ENCODE results near the gene IL11RA.
"Not testable (repeated sequence)": the region's sequence is repeated elsewhere in the genome, so short reads cannot be mapped to it uniquely, and the experiment has no call there.

IL11RA gene

DNA sequence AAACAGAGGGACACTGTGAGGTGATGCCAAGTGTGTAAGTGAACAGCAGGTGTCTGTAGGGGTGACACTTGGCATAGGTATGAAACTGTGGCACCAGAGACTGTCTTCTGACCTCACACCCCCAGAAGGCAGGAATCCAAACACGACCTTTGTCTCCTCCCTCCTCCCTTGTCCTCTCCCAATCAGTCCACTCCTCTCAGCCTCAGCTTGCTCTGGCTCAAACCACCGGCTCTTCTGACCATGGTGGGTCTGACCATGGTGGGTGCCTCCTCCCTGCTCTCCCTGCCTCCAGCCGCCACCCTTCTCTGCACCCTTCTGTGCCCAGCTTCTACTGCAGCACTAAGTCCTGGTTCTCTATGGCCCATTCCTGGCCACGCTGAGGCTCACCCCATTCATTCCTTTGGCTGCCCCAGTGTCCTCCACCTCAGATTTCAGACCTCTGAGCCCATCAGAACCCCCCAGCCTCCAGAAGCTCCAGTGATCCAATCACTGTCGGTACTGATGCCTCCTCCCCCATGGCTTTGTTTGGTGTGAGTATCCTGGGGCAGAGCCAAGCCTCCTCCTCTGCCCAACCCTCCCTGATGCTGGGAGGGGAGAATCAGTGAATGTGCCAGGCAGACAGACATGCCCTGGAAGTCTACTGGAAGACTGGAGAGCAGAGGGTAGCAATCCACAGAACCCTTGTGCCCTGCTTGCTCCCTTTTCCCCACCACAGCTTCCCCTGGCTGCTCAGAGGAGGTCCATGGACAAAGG lies 21.4 kb upstream of the IL11RA start:
- DNase-seq = no peak

DNA sequence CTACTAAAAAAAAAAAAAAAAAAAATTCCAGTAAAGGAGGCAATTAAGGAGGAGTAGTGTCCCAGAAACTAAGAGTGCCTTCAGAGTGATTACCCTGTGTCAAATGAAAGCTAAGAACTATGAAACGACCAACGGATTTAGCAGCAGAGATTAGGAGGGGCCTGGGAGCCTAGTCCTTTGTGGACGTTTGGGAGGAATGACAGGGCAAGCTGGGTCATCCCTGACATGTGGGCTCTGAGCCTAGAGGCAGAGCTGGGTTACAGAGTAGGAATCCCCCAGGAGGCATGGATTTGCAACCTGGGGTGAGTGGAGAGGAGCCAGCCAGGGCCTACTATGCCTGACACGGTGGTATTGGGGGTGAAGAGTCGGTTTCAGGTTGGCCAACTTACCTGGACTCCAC lies 18.8 kb upstream of the IL11RA start:
- no peak for DNase-seq

DNA sequence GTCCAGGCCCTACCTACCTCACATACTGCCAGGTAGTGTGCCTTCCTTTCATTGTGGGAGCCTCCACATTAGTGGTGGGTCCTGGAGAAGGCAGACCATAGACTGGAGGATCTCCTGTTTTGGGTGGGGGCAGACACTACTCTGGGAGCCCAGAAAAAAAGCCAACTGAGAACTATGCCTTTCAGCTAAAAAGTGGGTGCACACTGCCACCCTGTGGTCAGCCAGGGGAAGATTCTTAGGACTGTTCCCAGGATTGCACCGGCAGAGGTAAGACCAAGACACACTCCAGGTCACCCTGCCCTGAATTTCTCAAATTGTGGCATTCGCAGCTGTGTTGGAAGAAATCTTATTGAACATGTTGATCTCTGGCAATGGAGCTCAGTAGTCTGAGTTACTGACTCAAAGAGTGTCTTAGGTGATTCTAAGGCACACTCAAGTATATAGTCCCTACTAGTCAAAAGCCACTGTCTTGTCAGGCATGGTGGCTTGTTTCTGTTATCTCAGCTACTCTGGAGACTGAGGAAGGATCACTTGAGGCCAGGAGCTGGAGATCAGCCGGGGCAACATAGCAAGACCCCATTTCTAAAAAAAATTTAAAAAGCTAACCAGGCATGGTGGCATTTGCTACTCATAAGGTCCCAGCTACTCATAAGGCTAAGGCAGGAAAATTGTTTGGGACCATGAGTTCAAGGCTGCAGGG lies 18.0 kb upstream of the IL11RA start:
- DNase-seq = no peak

DNA sequence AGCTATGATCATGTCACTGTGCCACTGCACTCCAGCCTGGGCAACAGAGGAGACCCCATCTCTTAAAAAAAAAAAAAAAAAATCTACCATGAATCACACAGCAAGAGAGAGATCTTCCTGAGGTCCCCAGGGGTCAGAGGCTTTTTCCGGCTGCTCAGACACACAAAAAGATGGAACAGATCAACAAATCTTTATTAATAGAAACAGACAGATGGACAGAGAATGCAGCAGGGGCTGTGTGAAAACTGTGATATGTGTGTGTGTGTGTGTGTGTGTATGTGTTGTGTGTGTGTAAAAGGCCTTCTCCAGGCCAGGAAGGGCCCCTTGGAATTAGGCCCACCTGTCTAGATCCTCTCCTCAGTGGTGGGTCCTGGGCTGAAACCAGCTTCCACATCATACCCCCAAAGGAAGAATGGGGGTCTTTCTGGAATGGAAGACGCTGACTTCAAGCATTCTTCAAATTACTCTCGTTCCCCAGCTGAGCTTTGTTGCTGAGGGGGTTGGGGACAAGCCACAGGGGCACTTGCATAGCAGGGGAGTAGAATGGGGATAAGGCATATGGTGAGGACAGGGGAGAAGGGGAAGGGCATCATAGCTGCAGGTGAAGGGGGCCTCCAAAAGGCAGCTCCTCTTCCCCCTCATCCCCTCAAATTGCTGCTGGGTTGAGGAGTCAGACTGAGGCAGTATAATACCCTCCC lies 17.3 kb upstream of the IL11RA start:
- no peak for DNase-seq

DNA sequence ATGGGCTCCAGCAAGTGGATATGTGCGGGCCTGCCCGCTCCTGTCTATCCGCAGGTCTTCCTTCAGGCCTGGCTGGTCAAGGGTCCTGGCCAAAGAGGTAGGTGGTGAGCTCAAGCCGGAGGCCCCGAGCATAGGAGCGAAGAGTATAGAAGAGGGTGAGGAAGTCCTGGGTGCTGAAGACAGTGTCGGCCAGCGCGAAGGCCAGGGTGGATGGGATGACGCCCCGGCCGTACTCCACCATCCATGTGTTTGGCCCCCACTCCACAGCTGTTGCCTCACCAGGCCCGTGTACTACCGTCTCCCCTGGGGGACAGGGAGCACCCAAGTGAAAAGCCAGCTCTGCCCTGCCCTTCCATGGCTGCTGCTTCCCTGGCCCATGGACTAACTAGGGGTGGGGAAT lies 16.4 kb upstream of the IL11RA start:
- no peak for DNase-seq

DNA sequence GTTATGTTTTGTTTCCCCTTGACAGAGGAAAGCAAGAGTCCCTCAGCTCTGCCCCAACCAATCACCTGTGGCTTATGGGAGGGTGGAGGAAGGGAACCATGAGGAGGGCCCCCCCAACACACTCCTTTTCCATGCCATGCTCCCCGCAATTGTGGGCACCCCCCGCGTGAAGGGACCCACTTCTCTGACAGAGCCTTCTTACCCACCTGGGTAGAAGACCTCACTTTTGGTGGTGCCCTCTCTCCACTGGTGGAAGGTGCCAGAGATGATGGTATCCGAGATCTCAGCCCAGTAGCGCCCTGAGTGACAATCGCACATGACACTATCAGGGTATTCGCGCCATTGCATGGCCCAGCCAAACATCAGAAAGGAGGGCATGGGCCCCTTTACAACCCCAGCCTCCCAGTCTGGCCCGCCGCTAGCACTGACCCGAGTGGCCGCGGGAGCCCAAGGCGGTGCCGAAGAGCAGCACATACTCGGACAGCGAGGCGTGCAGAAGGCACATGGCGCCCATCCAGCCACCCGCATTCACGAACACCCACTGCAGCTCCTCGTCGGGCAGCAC lies 15.1 kb upstream of the IL11RA start:
- DNase-seq = no peak

DNA sequence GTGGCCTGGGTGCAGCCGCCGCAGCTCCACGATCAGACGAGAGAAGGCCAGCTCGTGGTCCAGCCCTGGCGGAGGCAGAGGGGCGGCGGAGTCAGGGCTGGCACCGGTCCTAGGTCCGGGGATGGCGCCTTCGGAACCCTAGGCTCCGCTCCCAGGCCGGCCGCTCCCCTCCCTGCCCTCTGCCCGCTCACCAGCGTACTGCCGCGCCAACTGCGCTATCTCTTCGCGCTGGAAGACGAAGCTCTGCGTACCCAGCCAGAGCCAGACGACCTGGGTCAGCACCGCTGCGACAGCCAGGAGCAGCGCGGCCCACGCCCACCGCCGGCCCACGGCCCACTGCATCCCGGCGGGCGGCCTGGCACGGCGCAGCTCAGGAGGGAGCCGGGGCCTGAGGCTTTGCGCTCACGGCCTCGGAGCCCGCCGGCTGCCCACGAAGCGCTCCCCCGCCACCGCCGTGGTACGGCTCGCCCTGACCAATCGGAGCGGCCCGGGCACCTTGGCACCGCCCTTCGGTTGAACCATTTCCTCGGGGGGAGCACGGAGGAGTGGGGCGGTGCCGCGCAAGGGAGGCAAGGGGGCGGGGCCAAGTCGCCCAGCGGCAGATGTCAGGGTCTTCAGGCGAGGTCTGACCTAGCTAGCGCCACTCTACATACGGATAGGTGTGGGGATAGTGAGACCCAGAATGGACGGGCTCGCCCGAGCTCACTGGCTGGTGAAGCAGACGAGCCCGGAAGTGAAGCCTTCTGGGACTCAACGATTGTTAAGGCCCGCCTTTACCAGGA lies 14.4 kb upstream of the IL11RA start, which contains the start of gene SIGMAR1:
TSS of gene SIGMAR1 (minus strand) at position 432 of the 782 bp plus-strand sequence. CDS start at position 342, 90 bp downstream.
- DNase-seq = peak; percentile 69

DNA sequence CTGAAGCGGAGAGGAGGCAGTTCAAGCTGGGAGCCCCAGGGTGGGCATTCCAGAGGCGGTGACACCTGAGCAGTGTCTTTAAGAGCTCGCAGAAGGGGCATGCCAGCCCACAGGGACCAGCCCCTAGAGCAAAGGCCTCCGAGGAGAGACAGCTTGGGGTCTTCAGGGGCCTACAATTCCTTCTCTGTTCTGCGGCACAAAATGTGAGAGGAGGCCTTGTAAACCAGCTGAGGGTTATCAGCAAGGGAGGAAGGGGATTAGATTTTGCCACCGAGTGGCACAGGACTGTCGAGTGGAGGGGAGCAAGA lies 13.9 kb upstream of the IL11RA start:
- DNase-seq = no peak

DNA sequence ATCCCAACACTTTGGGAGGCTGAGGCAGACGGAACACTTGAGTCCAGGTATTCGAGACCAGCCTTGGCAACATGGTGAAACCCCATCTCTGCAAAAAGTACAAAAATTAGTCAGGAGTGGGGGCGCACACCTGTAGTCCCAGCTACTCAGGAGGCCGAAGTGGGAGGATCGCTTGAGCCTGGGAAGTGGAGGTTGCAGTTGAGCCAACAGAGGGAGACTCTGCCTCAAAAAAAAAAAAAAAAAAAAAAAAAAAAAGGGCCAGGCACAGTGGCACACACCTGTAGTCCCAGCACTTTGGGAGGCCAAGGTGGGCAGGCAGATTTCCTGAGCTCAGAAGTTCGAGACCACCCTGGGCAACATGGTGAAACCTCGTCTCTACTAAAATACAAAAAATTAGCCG lies 12.7 kb upstream of the IL11RA start:
- DNase-seq = not testable (repeated sequence)

DNA sequence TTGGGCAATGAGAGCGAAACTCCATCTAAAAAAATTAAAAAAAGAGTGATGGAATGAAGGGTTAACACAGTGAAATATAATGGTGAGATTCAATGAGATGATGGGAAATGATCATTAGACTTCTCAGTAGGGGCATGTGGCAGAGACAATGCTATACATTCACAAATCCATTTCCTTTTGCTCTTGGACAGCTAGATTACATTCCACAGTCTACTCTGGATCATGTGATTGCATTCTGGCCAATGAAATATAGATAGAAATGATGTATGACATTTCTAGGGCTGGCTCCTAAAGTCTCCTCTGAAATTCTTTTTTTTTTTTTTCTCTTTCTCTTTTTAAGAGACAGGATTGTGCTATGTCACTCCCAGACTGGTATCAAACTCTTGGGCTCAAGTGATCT lies 9.3 kb upstream of the IL11RA start:
- no peak for DNase-seq

DNA sequence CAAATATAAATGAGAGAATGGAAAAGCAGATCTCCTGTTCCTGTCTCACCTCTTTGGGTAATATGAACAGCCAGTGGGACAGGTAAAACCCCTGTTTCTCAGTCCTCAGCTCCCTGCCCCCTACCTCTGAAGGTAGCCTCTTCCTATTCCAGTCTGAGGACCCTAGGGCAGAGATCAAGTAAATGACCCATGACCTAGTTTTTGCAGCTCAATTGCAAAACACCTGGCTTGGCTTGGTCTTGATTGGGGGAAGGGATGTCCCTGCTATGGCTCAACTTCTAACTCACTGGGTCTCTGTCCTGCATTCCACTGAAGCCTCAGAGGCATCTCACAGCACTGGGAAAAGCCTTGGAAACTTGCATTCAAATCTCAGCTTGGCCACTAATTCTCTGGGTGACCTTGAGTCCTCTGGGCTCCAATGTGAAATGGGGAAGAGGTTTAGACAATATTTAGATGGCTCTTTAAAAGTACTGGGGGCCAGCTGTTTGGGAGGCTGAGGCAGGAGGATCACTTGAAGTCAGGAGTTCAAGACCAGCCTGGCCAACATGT lies 7.1 kb upstream of the IL11RA start:
- no peak for DNase-seq

DNA sequence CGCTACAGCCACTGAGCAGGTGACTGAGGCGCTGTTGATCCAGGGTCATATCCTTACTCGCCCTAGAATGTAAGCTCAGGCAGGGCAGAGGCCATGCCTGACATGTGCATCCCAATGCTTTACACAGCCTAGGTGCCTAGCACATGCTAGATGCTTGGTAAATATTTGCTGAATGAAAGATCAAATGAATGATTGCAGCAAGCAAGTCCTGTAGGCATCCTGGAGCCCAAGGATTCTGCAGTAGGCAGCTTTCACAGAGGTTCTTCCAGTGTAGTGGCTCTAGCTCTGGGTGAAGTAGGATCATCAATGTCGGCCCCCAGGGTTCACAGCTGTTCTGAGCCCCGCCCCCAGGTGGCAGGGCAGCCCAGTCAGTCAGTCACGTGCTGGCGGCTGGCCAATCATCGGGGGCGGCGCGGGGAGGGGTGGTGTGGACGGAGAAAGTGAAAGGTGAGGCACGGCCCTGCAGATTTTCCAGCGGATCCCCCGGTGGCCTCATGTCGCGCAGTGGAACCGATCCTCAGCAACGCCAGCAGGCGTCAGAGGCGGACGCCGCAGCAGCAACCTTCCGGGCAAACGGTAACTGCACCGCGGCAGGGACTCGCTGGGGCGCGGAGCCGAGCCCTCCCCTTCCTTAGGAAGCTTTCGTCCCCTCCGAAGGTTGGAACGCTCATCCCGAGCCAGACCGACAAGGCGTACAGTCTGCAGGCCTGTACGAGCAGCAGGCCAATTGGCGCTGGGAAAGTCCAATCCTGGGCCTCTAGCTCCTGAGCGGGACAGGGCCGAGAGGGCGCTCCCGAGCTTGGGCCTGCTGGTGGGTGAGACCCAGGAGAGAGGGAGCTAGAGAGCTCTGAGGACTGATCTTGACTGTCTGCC lies 5.5 kb upstream of the IL11RA start, which contains the start of gene GALT:
TSS of gene GALT (plus strand) at position 465 of the 873 bp plus-strand sequence. CDS start at position 495, 30 bp downstream.
- DNase-seq = peak; percentile 30

DNA sequence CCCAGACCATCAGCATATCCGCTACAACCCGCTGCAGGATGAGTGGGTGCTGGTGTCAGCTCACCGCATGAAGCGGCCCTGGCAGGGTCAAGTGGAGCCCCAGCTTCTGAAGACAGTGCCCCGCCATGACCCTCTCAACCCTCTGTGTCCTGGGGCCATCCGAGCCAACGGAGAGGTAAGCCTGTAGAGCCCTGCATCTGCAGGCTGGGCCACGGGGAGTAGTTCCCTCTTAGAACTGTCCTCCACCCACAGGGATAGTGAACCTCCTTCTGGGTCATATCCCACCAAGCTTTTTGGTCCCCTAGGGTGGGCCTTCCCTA lies 4.9 kb upstream of the IL11RA start:
- no peak for DNase-seq

DNA sequence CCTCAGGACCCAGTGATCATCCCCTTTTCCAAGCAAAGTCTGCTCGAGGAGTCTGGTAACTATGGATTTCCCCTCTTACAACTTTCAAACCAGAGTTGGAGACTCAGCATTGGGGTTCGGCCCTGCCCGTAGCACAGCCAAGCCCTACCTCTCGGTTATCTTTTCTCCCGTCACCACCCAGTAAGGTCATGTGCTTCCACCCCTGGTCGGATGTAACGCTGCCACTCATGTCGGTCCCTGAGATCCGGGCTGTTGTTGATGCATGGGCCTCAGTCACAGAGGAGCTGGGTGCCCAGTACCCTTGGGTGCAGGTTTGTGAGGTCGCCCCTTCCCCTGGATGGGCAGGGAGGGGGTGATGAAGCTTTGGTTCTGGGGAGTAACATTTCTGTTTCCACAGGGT lies 4.3 kb upstream of the IL11RA start:
- no peak for DNase-seq

DNA sequence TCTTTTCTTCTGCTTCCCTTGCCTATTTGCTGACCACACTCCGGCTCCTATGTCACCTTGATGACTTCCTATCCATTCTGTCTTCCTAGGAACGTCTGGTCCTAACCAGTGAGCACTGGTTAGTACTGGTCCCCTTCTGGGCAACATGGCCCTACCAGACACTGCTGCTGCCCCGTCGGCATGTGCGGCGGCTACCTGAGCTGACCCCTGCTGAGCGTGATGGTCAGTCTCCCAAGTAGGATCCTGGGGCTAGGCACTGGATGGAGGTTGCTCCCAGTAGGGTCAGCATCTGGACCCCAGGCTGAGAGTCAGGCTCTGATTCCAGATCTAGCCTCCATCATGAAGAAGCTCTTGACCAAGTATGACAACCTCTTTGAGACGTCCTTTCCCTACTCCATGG lies 3.3 kb upstream of the IL11RA start:
- no peak for DNase-seq

DNA sequence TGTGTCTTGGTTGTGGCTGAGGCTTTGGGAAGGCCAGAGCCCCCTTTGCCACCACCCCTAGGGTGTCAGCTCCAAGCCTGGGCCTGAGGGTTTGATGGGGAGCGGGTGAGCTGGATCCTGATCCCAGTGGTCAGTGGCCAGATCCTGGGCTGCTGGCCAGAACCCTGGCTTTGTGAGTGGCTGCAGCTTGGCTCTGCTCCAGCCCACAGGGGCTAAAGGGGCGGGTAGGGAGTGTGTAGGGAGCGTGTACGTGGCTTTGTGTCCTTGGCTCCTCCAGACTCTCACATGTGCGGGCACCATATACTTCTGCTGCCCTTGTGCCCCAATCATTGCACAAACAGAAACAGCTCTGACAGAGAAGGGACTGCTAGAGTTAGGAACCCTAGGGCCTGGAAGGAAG lies 1.2 kb upstream of the IL11RA start:
- DNase-seq = no peak

DNA sequence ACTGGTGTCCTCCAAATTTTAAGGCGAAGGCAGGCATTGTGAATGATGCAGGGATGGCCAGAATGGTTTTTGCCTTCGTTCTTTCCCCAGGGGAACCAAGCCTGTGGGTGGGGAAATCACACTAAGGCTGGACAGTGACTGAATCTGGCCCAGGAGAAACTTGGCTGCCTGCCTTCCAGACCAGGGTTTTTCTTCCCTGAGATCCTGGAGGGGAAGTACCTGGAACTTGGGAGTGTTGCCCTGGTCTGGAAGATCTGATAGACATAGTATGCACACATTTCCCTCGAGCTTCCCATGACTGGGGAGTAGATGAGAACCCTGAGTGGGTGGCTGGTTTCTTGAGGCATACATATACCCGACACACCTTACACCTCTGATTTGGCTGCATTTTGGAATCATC lies 664 bp upstream of the IL11RA start:
- peak; percentile 56 for DNase-seq

DNA sequence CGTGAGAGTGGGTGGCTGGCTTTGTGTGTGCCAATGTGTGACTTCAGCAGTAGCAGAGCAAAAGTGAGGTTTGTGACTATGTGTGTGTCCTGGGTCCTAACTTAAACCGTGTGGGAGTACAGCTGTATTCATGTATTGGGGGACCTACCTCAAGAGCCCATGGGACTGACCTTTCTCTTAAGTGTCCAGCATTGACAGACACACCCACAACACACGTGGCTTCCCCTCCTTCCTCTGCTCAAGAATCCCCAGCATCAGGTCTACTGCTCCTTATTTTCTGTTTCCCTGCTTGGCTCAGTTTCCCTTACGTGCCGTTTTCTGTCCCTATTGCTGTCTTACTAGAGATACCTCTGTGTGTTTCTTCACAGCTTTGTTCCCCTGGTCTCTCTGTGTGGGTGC lies 616 bp downstream of the IL11RA start:
- DNase-seq = no peak

DNA sequence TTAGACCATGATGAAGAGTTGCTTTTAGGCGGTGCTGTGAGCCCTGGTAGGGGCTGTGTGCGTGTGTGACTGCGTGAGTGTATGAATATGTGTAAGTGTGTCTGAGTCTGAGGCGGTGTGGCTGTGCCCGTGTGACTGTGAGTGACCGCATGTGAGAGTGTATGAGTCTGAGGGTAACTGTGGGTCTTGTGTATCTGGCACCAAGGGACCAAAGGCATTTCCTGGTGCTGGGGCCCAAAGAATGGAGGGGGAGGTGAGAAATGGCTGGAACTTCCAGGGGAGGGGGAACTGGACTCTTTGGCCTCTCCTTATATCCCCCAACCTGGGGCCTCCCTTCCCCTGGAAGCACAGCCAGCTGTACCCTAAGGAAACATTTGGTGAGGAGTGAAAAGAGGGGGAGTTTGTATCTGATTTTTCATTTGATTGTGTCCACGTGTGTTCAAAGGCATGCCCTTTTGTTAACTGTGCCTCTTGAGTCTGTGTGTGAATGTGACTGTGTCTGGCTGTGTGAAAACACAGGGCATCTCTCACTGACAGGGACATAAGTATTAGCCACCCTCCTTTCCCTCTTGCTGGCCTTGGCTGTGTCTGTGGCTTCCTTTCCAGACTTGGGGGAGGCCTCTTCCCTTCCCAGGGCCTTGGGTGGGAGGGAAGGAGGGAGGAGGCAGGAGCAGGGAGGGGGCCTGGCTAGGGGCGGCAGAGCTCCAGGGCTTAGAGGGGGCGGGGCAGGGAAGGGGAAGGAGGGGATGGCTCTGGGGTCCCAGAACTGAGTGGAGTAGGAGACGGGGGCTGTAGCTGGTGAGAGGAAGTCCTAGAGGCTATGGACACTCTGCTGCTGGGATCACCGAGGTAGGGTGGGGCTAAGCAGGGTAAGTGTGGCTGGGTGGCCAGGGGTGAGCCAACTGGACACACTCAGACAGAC lies 1.4 kb downstream of the IL11RA start:
- no peak for DNase-seq

DNA sequence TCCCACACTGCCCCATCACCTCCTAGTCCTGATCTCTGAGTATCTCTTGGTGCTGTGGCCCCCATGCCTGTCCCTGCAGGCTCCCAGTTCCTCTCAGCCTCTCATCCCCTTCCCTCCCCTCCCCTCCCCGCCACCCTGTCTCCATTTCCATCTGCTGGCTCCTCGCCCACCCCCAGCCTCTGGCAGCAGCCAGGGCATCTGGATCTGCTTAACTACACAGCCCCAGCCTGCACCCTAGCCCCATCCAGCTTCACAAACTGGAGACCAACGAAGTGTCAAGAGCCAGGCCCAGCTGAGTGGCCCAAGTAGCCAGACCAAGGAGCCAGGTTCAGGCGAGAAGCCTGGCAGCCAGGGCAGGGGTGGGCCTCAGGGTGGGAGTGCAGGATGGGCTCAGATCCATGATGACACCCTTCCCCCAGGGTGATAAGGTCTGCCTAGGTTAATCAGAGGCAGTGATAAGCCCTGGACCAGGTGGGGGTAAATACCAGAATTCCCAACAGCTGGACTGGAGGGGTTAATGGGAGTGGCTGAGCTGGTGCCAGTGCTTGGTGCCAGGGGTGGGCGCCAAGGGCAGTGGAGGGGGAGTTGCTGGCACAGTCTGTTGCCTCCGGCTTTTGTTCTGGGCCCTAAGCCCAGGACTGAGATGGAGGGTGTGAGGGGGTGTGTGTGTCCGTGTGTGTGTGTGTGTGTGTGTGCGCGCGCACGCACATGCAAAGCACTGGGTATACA lies 2.5 kb downstream of the IL11RA start:
- DNase-seq = no peak

Data from NCI-H226 (cell line).